Measurements from ENCODE around the gene UBN1.

DNA sequence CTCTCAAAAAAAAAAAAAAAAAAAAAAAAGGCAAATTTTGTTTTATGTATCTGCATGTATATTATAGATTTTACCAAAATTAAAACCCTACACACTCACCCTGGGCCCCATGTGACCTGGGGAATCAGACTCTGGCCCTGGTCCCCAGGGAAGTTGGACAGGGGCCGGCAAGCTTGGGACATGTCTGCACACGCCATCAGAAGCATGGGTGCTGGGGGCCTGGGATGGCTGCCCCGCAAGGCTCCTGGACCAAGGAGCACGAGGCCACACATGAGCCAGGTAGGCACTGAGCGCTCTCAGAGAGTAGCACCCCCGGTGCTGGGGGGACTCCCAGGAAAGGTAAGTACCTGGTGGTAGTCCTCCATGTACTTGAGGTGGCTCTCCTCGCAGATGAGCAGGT is 50.0 kb downstream of the UBN1 start:
- TF ChIP-seq, protein P1, sequence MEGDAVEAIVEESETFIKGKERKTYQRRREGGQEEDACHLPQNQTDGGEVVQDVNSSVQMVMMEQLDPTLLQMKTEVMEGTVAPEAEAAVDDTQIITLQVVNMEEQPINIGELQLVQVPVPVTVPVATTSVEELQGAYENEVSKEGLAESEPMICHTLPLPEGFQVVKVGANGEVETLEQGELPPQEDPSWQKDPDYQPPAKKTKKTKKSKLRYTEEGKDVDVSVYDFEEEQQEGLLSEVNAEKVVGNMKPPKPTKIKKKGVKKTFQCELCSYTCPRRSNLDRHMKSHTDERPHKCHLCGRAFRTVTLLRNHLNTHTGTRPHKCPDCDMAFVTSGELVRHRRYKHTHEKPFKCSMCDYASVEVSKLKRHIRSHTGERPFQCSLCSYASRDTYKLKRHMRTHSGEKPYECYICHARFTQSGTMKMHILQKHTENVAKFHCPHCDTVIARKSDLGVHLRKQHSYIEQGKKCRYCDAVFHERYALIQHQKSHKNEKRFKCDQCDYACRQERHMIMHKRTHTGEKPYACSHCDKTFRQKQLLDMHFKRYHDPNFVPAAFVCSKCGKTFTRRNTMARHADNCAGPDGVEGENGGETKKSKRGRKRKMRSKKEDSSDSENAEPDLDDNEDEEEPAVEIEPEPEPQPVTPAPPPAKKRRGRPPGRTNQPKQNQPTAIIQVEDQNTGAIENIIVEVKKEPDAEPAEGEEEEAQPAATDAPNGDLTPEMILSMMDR (IDR thresholded peaks at IDR 0.05; ENCODE audit: borderline replicate concordance, extremely low read depth, low read length, poor library complexity, severe bottlenecking) = no peak
- TF ChIP-seq EZH2 (IDR thresholded peaks at IDR 0.05; ENCODE audit: borderline replicate concordance, low read depth, low read length, severe bottlenecking) = no peak

Measured in DND-41 (cell line).